ENCODE results near the gene STK38L. TPM values are rescaled to one million over a fixed set of nuclear protein-coding genes. Genes with fewer than 3 reads are reported as not detected.

Gene STK38L
- polyA plus RNA-seq, 1 donor, result 33.7 TPM

- Histone ChIP-seq H3K4me3 (ENCODE audit: low read length) (no peak overlapping the region), H3K9me3 (ENCODE audit: control insufficient read depth, low read depth, low read length) (no peaks in the 10 kb centered on the region), H3K4me1 (ENCODE audit: control insufficient read depth, insufficient read depth, low read length) (no peaks in the 10 kb centered on the region), H3K27ac (ENCODE audit: low read length) (no peak overlapping the region), H3K27me3 (ENCODE audit: control insufficient read depth, insufficient read depth, low read length) (no peaks in the 10 kb centered on the region), H3K36me3 (ENCODE audit: control insufficient read depth, insufficient read depth, low read length) (peaks cover 27% of the 10 kb centered on the region)
- DNase-seq, result no peak
- 100% methylated on average over 1 of the region's 2 CpGs for WGBS (ENCODE audit: insufficient coverage, low lambda C conversion rate)
Observed at GRCh38 chr12:27309293-27309994, 65.4 kb downstream of the STK38L start.

- Histone ChIP-seq H3K36me3 (ENCODE audit: control insufficient read depth, insufficient read depth, low read length) (peaks cover 27% of the 10 kb centered on the region), H3K27ac (ENCODE audit: low read length) (no peak overlapping the region), H3K4me1 (ENCODE audit: control insufficient read depth, insufficient read depth, low read length) (no peaks in the 10 kb centered on the region), H3K4me3 (ENCODE audit: low read length) (no peak overlapping the region), H3K27me3 (ENCODE audit: control insufficient read depth, insufficient read depth, low read length) (no peaks in the 10 kb centered on the region), H3K9me3 (ENCODE audit: control insufficient read depth, low read depth, low read length) (no peaks in the 10 kb centered on the region)
- 100% methylated on average over 1 of the region's 1 CpG for WGBS (ENCODE audit: insufficient coverage, low lambda C conversion rate)
- no peak for DNase-seq
Observed at GRCh38 chr12:27309995-27310315, 65.9 kb downstream of the STK38L start.

GRCh38 chr12:27316947-27317346, 72.9 kb downstream of the STK38L start:
- no peak overlapping the region for H3K27ac ChIP-seq (ENCODE audit: low read length)
- no peak overlapping the region for H3K4me3 ChIP-seq (ENCODE audit: low read length)
- H3K36me3 ChIP-seq (ENCODE audit: control insufficient read depth, insufficient read depth, low read length), result peaks cover 33% of the 10 kb centered on the region
- H3K9me3 ChIP-seq (ENCODE audit: control insufficient read depth, low read depth, low read length), result no peaks in the 10 kb centered on the region
- no CpG with 5 or more reads among the region's 1 CpG for WGBS (ENCODE audit: insufficient coverage, low lambda C conversion rate)
- no peaks in the 10 kb centered on the region for H3K4me1 ChIP-seq (ENCODE audit: control insufficient read depth, insufficient read depth, low read length)
- no peak for DNase-seq
- H3K27me3 ChIP-seq (ENCODE audit: control insufficient read depth, insufficient read depth, low read length), result no peaks in the 10 kb centered on the region

GRCh38 chr12:27319409-27319808, 75.3 kb downstream of the STK38L start:
- Histone ChIP-seq H3K36me3 (ENCODE audit: control insufficient read depth, insufficient read depth, low read length) (peaks cover 34% of the 10 kb centered on the region), H3K9me3 (ENCODE audit: control insufficient read depth, low read depth, low read length) (no peaks in the 10 kb centered on the region), H3K27ac (ENCODE audit: low read length) (no peak overlapping the region), H3K4me3 (ENCODE audit: low read length) (no peak overlapping the region), H3K27me3 (ENCODE audit: control insufficient read depth, insufficient read depth, low read length) (no peaks in the 10 kb centered on the region), H3K4me1 (ENCODE audit: control insufficient read depth, insufficient read depth, low read length) (no peaks in the 10 kb centered on the region)
- no CpG with 5 or more reads among the region's 1 CpG for WGBS (ENCODE audit: insufficient coverage, low lambda C conversion rate)
- DNase-seq, result no peak

GRCh38 chr12:27319848-27320247, 75.8 kb downstream of the STK38L start:
- Histone ChIP-seq H3K9me3 (ENCODE audit: control insufficient read depth, low read depth, low read length) (no peaks in the 10 kb centered on the region), H3K36me3 (ENCODE audit: control insufficient read depth, insufficient read depth, low read length) (peaks cover 34% of the 10 kb centered on the region), H3K4me1 (ENCODE audit: control insufficient read depth, insufficient read depth, low read length) (no peaks in the 10 kb centered on the region), H3K27ac (ENCODE audit: low read length) (no peak overlapping the region), H3K27me3 (ENCODE audit: control insufficient read depth, insufficient read depth, low read length) (no peaks in the 10 kb centered on the region), H3K4me3 (ENCODE audit: low read length) (no peak overlapping the region)
- DNase-seq, result no peak
- WGBS (ENCODE audit: insufficient coverage, low lambda C conversion rate), result 100% methylated on average over 2 of the region's 2 CpGs

- Histone ChIP-seq H3K27me3 (ENCODE audit: control insufficient read depth, insufficient read depth, low read length) (no peaks in the 10 kb centered on the region), H3K4me3 (ENCODE audit: low read length) (no peak overlapping the region), H3K9me3 (ENCODE audit: control insufficient read depth, low read depth, low read length) (no peaks in the 10 kb centered on the region), H3K27ac (ENCODE audit: low read length) (no peak overlapping the region), H3K4me1 (ENCODE audit: control insufficient read depth, insufficient read depth, low read length) (no peaks in the 10 kb centered on the region), H3K36me3 (ENCODE audit: control insufficient read depth, insufficient read depth, low read length) (peaks cover 23% of the 10 kb centered on the region)
- DNase-seq, result no peak
Observed at GRCh38 chr12:27324530-27324929, 80.4 kb downstream of the STK38L start.

GRCh38 chr12:27330846-27331245, 86.8 kb downstream of the STK38L start:
- no peak overlapping the region for H3K27ac ChIP-seq (ENCODE audit: low read length)

GRCh38 chr12:27331291-27331926, 87.3 kb downstream of the STK38L start:
- DNase-seq, result peak; percentile 37 to 71
- H3K27ac ChIP-seq (ENCODE audit: low read length), result no peak overlapping the region
- H3K4me1 ChIP-seq (ENCODE audit: control insufficient read depth, insufficient read depth, low read length), result peaks cover 5% of the 10 kb centered on the region
- no peak overlapping the region for H3K4me3 ChIP-seq (ENCODE audit: low read length)
- no CpG with 5 or more reads among the region's 7 CpGs for WGBS (ENCODE audit: insufficient coverage, low lambda C conversion rate)
- H3K9me3 ChIP-seq (ENCODE audit: control insufficient read depth, low read depth, low read length), result no peaks in the 10 kb centered on the region
- peaks cover 3% of the 10 kb centered on the region for H3K36me3 ChIP-seq (ENCODE audit: control insufficient read depth, insufficient read depth, low read length)
- peaks cover 15% of the 10 kb centered on the region for H3K27me3 ChIP-seq (ENCODE audit: control insufficient read depth, insufficient read depth, low read length)

More at GRCh38 chr12:27330846-27331245, 86.8 kb downstream of the STK38L start:
- Histone ChIP-seq H3K36me3 (ENCODE audit: control insufficient read depth, insufficient read depth, low read length) (peaks cover 3% of the 10 kb centered on the region), H3K4me3 (ENCODE audit: low read length) (no peak overlapping the region), H3K4me1 (ENCODE audit: control insufficient read depth, insufficient read depth, low read length) (peaks cover 5% of the 10 kb centered on the region), H3K9me3 (ENCODE audit: control insufficient read depth, low read depth, low read length) (no peaks in the 10 kb centered on the region), H3K27me3 (ENCODE audit: control insufficient read depth, insufficient read depth, low read length) (peaks cover 15% of the 10 kb centered on the region)
- WGBS (ENCODE audit: insufficient coverage, low lambda C conversion rate), result 50% methylated on average over 1 of the region's 1 CpG
- DNase-seq, result no peak

- Histone ChIP-seq H3K4me1 (ENCODE audit: control insufficient read depth, insufficient read depth, low read length) (peaks cover 5% of the 10 kb centered on the region), H3K9me3 (ENCODE audit: control insufficient read depth, low read depth, low read length) (no peaks in the 10 kb centered on the region), H3K27ac (ENCODE audit: low read length) (no peak overlapping the region), H3K4me3 (ENCODE audit: low read length) (peak overlapping the region; percentile 44), H3K27me3 (ENCODE audit: control insufficient read depth, insufficient read depth, low read length) (peaks cover 15% of the 10 kb centered on the region), H3K36me3 (ENCODE audit: control insufficient read depth, insufficient read depth, low read length) (peaks cover 3% of the 10 kb centered on the region)
- peak in 1 of 2 donors; percentile 31 for DNase-seq
- WGBS (ENCODE audit: insufficient coverage, low lambda C conversion rate), result no CpG with 5 or more reads among the region's 3 CpGs
Observed at GRCh38 chr12:27331927-27332324, 87.8 kb downstream of the STK38L start.

GRCh38 chr12:27332407-27332713, 88.3 kb downstream of the STK38L start:
- Histone ChIP-seq H3K27ac (ENCODE audit: low read length) (no peak overlapping the region), H3K4me1 (ENCODE audit: control insufficient read depth, insufficient read depth, low read length) (peaks cover 5% of the 10 kb centered on the region), H3K9me3 (ENCODE audit: control insufficient read depth, low read depth, low read length) (no peaks in the 10 kb centered on the region), H3K36me3 (ENCODE audit: control insufficient read depth, insufficient read depth, low read length) (peaks cover 3% of the 10 kb centered on the region), H3K27me3 (ENCODE audit: control insufficient read depth, insufficient read depth, low read length) (peaks cover 15% of the 10 kb centered on the region), H3K4me3 (ENCODE audit: low read length) (peak overlapping the region; percentile 44)
- WGBS (ENCODE audit: insufficient coverage, low lambda C conversion rate), result no CpG with 5 or more reads among the region's 10 CpGs
- no peak for DNase-seq
